Measurements from ENCODE around the gene IFRD2. TPM values are rescaled to one million over a fixed set of nuclear protein-coding genes. Genes with fewer than 3 reads are reported as not detected.
A peak's percentile ranks its signal among the peaks of the same experiment; 100 is the strongest.

Gene IFRD2
- total and polyA plus RNA-seq, 2 of the 13 experiments (the other 11 are each of a cell fraction or from before 2014, with no cell fraction given), result 32.8 to 96.1 TPM

DNA sequence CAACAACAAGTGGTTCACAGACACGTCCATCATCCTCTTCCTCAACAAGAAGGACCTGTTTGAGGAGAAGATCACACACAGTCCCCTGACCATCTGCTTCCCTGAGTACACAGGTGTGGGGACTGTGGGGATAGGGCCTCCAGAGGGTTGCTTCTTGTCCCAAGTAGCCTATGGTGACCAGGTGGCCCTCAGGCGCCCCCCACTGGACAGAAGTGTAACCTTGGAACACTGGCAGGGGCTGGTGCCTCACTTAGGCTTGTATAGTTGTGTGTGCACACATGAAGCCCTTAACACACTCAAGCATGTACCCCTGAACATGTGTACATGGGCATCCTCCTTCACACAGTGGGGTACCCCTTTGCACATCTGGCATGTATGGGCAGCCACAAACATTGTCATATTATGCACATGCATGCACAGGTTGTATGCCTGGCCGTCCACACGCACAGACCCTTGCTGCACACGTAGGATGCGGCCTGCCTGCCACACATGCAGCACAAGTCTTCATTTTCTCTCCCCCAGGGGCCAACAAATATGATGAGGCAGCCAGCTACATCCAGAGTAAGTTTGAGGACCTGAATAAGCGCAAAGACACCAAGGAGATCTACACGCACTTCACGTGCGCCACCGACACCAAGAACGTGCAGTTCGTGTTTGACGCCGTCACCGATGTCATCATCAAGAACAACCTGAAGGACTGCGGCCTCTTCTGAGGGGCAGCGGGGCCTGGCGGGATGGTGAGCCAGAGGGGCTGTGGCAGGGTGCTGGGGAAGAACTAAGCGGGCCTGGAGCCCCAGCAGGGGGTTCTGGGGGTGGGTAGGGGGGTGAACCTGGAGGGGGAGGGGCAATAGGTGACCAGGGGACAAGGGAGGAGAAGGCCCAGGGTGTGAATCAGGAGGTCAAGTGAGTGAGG, 35.0 kb downstream of the IFRD2 start:
- Histone ChIP-seq H3K79me2 (ENCODE audit: insufficient read depth, low read length) (peaks cover 7% of the 10 kb centered on the region), H4K20me1 (ENCODE audit: insufficient read depth, low read length) (no peaks in the 10 kb centered on the region), H3K4me2 (ENCODE audit: low read depth, low read length) (no peak overlapping the region), H3K27ac (ENCODE audit: extremely low read length, insufficient read depth, low read length) (no peak overlapping the region), H3K27me3 (ENCODE audit: control insufficient read depth in 1 of 2, insufficient read depth in 2 of 2, low read length in 2 of 2) (no peaks in the 10 kb centered on the region), H3K4me3 (replicated peaks in 1 of 3; ENCODE audit: insufficient read depth in 1 of 3, low read depth in 2 of 3, low read length in 3 of 3) (no peak overlapping the region), H3K36me3 (replicated peaks in 1 of 2; ENCODE audit: control insufficient read depth in 1 of 2, insufficient read depth in 2 of 2, low read length in 2 of 2) (peaks cover 16 to 30% of the 10 kb centered on the region in 2 experiments), H3K9ac (ENCODE audit: insufficient read depth, low read depth, low read length) (no peak overlapping the region), H3K4me1 (ENCODE audit: insufficient read depth, low read length) (peaks cover 36% of the 10 kb centered on the region), H3K9me3 (ENCODE audit: low read length) (no peaks in the 10 kb centered on the region), H2AFZ (ENCODE audit: low read length) (no peak overlapping the region)
- in situ Hi-C loops (cut with HindIII; ENCODE audit: extremely low pct_ligation_motif_present, low pct_unique_long_range_greater_than_20kb), result no loop called here
- ChIA-PET CTCF (ENCODE audit: low intra/inter-chr PET ratio, low total read pairs) (interaction anchor here (0.8 to 3.1 kb wide), 5 partner anchors 11 to 67 kb away, joined by 3 to 26 read pairs (median 4); no protein-coding TSS in a partner anchor), POLR2A (interaction anchor here (0.9 to 8.0 kb wide), 3 partner anchors 8 to 67 kb away, joined by 3 to 155 read pairs (median 3); partner anchors contain the start of gene SEMA3B)
- no TSS peak for BruUV-seq (replicated peaks)
- intact Hi-C loops (cut with micrococcal nuclease; ENCODE audit: unreplicated experiment), result no loop called here
- DNase-seq (ENCODE audit: low spot score) (no peak), ATAC-seq (peak; percentile 8; the same call in 1 of the 3 replicates), FAIRE-seq (peak; percentile 42)
- WGBS (ENCODE audit: low lambda C conversion rate), result 93% methylated on average over 20 of the region's 20 CpGs
- TF ChIP-seq KLF6 (CRISPR knock-in tag; IDR thresholded peaks at IDR 0.05) (no peak), MAF1 (CRISPR knock-in tag; IDR thresholded peaks at IDR 0.05; ENCODE audit: borderline replicate concordance) (no peak), SSRP1 (CRISPR knock-in tag; IDR thresholded peaks at IDR 0.05) (no peak), ZNF777 (CRISPR knock-in tag; IDR thresholded peaks at IDR 0.05) (no peak), ZNF3 (CRISPR knock-in tag; IDR thresholded peaks at IDR 0.05) (no peak), TCF12 (IDR thresholded peaks at IDR 0.05) (no peak), TCF12 (CRISPR knock-in tag; IDR thresholded peaks at IDR 0.05) (no peak), ZNF713 (CRISPR knock-in tag; IDR thresholded peaks at IDR 0.05) (no peak), HNRNPK (IDR thresholded peaks at IDR 0.05; ENCODE audit: low read depth, low read length, poor library complexity, severe bottlenecking) (no peak), ZSCAN25 (CRISPR knock-in tag; IDR thresholded peaks at IDR 0.05) (no peak), ZNF326 (CRISPR knock-in tag; IDR thresholded peaks at IDR 0.05; ENCODE audit: borderline replicate concordance) (no peak), AKAP8 (CRISPR knock-in tag; IDR thresholded peaks at IDR 0.05) (no peak), ZNF616 (CRISPR knock-in tag; IDR thresholded peaks at IDR 0.05; ENCODE audit: low read depth) (no peak)
- TF ChIP-seq, protein P1, sequence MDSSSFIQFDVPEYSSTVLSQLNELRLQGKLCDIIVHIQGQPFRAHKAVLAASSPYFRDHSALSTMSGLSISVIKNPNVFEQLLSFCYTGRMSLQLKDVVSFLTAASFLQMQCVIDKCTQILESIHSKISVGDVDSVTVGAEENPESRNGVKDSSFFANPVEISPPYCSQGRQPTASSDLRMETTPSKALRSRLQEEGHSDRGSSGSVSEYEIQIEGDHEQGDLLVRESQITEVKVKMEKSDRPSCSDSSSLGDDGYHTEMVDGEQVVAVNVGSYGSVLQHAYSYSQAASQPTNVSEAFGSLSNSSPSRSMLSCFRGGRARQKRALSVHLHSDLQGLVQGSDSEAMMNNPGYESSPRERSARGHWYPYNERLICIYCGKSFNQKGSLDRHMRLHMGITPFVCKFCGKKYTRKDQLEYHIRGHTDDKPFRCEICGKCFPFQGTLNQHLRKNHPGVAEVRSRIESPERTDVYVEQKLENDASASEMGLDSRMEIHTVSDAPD (CRISPR knock-in tag; IDR thresholded peaks at IDR 0.05), result no peak
- TF ChIP-seq, protein P2, sequence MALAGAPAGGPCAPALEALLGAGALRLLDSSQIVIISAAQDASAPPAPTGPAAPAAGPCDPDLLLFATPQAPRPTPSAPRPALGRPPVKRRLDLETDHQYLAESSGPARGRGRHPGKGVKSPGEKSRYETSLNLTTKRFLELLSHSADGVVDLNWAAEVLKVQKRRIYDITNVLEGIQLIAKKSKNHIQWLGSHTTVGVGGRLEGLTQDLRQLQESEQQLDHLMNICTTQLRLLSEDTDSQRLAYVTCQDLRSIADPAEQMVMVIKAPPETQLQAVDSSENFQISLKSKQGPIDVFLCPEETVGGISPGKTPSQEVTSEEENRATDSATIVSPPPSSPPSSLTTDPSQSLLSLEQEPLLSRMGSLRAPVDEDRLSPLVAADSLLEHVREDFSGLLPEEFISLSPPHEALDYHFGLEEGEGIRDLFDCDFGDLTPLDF (CRISPR knock-in tag; IDR thresholded peaks at IDR 0.05), result no peak
- TF ChIP-seq, protein P3, sequence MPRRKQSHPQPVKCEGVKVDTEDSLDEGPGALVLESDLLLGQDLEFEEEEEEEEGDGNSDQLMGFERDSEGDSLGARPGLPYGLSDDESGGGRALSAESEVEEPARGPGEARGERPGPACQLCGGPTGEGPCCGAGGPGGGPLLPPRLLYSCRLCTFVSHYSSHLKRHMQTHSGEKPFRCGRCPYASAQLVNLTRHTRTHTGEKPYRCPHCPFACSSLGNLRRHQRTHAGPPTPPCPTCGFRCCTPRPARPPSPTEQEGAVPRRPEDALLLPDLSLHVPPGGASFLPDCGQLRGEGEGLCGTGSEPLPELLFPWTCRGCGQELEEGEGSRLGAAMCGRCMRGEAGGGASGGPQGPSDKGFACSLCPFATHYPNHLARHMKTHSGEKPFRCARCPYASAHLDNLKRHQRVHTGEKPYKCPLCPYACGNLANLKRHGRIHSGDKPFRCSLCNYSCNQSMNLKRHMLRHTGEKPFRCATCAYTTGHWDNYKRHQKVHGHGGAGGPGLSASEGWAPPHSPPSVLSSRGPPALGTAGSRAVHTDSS (CRISPR knock-in tag; conservative IDR thresholded peaks at IDR 0.05), result no peak
- TF ChIP-seq, protein P4, sequence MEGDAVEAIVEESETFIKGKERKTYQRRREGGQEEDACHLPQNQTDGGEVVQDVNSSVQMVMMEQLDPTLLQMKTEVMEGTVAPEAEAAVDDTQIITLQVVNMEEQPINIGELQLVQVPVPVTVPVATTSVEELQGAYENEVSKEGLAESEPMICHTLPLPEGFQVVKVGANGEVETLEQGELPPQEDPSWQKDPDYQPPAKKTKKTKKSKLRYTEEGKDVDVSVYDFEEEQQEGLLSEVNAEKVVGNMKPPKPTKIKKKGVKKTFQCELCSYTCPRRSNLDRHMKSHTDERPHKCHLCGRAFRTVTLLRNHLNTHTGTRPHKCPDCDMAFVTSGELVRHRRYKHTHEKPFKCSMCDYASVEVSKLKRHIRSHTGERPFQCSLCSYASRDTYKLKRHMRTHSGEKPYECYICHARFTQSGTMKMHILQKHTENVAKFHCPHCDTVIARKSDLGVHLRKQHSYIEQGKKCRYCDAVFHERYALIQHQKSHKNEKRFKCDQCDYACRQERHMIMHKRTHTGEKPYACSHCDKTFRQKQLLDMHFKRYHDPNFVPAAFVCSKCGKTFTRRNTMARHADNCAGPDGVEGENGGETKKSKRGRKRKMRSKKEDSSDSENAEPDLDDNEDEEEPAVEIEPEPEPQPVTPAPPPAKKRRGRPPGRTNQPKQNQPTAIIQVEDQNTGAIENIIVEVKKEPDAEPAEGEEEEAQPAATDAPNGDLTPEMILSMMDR (CRISPR knock-in tag; IDR thresholded peaks at IDR 0.05), result peak; percentile 82

Data from HepG2 (cell line).